ENCODE results near the gene PLEKHJ1. TPM values are rescaled to one million over a fixed set of nuclear protein-coding genes. Genes with fewer than 3 reads are reported as not detected.

The PLEKHJ1 gene
- total RNA-seq, 1 donor from 2014 or later, result 72.5 TPM

DNA sequence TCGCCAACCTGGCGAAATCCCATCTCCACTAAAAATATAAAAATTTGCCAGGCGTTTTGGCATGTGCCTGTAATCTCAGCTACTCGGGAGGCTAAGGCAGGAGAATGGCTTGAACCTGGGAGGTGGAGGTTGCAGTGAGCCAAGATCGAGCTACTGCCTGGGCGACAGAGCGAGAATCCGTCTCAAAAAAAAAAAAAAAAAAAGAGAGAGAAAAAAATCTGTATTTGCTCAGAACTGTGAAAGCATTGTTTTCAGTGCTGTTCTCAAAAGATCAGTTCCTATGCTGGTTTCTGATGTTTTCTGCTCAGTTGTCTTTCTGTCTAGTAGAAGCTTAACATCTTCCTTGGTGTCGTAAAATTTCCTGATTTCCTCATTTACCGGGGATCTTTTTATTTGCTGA lies 3.0 kb upstream of the PLEKHJ1 start:
- intact Hi-C loops (cut with micrococcal nuclease), result loop anchor here (5.0 kb wide), 3 partner anchors 87 to 373 kb away; partner anchors contain the start of genes AP3D1, IZUMO4 and MOB3A

DNA sequence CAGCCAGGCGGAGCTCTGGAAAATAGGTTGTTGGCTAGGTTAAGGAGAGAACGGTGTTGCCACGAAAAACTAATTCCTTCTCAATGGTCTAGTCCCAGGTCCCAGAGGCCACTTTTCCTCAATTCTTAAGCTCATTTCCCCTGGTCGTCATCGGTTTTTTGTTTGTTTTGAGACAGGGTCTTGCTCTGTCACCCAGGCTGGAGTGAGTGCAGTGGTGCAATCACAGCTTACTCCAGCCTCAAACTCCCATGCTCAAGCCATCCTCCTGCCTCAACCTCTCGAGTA lies 1.7 kb upstream of the PLEKHJ1 start:
- intact Hi-C loops (cut with micrococcal nuclease), result loop anchor here (2.0 to 5.0 kb wide), 5 partner anchors 75 to 374 kb away; partner anchors contain the start of genes AP3D1, DOT1L, IZUMO4 and LMNB2

DNA sequence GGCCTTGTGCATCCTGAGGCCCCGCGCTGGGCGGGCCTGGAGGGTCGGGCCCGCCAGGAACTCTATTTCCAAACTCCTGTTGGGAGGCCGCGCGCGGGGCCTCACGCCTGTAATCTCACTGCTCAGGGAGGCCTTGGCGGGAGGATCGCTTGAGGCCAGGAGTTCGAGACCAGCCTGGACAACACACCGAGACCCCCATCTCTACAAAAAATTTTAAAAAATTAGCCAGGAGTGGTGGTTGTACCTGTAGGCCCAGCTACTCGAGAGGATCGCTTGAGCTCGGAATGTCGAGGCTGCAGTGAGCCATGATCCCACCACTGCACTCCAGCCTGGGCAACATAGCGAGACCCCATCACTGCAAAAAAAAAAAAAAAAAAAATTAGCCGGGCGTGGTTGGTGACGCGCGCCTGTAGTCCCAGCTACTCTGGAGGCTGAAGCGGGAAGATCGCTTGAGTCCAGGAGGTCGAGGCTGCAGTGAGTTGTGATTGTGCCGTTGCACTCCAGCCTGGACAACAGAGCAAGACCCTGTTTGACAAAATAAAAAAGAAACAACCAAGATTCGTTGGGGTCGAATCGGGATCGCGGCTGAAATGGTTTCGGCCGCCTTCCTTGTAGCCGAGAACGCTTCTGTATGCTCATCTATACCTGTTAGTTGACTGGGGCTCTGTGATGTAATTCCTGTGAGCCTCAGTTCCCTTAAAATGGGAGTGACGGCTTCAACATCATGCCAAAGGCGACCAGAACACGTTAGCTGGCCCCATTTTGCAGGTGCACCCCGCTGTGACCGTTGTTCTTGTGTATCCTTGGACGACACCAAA lies 1.1 kb upstream of the PLEKHJ1 start:
- intact Hi-C loops (cut with micrococcal nuclease), result loop anchor here (2.0 to 5.0 kb wide), 5 partner anchors 74 to 375 kb away; partner anchors contain the start of genes AP3D1, DOT1L, IZUMO4 and LMNB2

DNA sequence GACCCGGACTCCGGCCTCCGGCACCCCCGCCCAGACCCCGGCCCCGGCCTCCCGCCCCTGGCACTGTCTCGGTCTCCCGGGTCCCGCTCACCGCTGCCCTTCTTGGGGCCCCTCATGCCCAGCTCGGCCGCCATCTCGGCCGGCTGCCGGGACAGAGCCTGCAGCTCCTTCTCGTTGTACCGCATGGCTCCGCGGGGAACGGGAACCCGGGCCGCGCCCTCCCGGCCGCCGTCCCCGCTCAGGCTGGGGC lies 140 bp downstream of the PLEKHJ1 start:
- intact Hi-C loops (cut with micrococcal nuclease), result loop anchor here (1.0 to 5.0 kb wide), 9 partner anchors 33 to 376 kb away; partner anchors contain the start of genes AP3D1, DOT1L, IZUMO4 and LMNB2

DNA sequence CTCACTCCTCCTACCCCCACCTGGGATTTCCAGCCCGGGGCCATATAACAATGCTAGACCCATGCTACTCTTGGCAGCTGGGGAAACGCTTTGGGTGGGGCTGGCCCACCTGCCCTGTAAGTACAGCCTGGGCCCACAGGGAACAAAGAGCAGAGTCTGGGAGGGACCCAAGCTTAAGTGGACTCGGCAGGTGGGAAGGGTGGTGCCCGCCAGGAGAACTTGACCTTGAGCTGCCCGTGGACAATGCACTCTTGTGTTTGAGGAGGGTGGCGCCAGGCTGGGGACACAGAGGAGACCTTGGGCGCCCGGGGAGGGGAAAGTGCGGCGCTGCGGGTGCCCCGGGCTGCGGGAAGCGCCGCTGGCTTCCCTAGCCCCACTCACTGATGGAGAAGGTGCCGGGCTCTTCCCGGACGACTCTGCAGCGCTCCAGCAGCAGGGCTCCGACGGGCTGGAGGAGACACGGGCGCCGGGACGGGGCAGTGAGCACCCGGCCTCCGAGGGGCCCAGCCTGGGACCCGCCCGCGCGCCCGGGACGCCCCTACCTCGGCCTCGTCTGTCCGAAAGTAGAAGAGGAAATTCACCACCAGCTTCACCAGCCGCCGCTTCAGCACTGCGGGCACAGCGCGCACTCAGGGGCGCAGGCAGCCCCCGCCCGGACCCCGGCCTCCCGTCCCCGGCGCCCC lies 607 bp downstream of the PLEKHJ1 start:
- intact Hi-C loops (cut with micrococcal nuclease), result loop anchor here (1.0 to 5.0 kb wide), 10 partner anchors 34 to 377 kb away; partner anchors contain the start of genes AP3D1, DOT1L, IZUMO4 and LMNB2

DNA sequence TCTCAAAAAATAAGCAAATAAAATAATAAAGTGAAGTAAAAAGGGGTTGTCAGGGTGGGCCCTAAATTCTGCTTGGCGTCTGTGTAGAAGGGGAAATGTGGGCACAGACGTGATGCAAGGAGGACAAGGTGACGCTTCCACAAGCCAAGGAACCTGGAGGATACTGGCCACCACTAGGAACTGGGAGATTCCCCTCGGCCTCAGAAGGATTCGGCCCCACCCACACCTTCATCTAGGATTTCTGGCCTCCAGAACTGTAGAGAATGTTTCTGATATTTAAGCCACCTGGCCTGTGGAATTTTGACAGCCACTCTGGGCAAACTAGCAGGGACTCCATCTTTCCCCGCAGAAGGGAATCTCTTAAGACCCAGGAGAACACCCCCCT lies 1.1 kb downstream of the PLEKHJ1 start:
- intact Hi-C loops (cut with micrococcal nuclease), result loop anchor here (1.0 to 5.0 kb wide), 4 partner anchors 83 to 377 kb away; partner anchors contain the start of genes AP3D1, IZUMO4 and MOB3A

DNA sequence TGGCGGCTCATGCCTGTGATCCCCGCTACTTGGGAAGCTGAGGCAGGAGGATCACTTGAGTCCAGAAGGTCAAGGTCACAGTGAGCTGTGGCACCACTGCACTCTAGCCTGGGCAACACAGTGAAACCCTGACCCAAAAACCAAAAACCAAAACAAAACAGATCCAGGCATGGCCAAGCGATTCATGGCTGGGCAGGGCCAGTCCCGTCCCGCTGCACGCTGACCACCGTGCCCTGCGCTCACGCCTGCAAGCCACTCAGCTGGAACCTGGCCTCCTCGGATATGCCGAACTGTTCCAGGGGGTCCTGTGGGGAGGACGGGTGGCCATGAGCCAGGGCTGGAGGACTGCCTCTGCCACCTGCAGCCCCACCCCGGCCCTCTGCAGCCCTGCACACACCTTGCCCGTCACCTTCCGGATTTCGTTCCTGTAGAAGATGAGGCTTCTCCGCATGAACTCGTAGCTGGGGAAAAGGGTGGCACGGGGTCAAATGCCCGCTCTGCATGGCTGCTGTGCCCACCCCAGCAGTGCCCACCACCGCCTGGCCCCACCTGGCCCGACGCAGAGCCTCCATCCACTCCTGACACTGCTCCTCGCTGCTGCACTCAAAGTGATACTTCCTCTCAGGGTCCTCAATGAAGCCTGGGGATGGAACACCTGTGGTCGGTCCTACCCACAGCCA lies 2.4 kb downstream of the PLEKHJ1 start:
- intact Hi-C loops (cut with micrococcal nuclease), result no loop called here

DNA sequence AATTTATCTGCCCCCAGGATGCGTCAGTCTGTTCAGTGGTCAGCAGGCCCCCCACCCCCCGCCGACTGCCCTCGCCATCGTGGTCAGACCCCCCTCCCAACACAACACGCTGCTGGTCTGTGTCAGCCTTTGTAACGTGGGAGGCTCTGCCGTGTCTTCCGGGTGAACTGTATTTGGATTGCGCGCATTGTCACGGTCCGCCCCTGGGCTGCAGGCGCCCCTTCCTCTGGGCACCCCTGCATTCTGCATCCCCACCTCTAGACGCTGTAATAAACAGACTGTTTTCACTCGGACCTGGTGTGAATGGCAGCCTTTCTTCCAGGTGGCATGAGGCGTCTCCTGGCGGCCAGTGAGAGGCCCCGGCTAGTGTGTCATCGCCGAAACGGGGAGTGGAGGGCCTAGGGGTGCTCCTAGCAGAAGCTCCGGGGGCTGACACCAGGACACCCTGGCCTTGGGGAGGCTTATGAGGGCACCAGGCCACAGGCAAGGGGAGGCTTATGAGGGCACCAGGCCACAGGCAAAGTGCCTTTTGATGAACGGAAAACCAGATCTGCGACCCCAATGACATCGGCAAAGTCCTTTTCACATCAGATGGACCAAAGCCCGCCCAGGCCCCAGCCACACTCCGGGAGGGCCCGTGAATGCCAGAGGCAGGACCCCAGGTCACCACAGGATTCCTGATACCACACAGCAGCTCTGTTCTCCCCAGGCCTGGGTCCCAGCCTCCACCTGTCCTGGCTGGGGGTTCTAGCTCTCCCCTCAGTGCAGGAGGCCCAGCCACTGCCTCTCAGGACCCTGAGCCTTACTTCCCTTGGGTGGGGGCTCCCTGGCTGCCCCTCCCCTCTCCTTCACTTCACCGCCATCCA lies 3.6 kb downstream of the PLEKHJ1 start:
- intact Hi-C loops (cut with micrococcal nuclease), result no loop called here

DNA sequence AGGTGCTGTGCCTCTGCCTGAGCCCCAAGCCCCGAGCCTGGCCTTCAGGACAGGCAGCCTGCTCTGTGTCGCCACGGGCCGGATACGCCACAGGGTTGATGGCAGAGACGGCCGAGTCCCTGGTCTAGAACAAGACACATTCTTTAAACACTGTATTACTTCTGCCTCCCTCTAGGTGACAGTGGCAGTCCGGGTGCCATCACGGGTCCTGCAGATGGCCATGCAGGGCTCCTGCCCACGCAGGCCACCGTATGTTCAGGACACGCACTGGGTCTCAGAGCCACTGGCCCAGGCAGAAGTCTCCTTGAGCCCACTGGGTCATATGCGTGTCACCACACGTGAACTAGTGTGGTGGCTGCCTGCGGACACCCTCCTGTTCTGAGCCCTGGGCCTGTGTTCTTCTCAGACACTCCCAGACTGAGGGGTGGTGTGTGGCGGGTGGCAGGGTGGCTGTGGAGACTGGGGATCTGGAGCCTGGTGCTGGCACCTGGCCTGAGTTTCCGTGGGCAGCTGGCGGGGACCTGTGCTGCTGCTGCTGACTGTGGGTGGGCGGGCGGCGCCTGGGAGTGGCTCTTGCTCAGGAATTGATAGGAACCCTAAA lies 4.4 kb downstream of the PLEKHJ1 start:
- intact Hi-C loops (cut with micrococcal nuclease), result no loop called here

DNA sequence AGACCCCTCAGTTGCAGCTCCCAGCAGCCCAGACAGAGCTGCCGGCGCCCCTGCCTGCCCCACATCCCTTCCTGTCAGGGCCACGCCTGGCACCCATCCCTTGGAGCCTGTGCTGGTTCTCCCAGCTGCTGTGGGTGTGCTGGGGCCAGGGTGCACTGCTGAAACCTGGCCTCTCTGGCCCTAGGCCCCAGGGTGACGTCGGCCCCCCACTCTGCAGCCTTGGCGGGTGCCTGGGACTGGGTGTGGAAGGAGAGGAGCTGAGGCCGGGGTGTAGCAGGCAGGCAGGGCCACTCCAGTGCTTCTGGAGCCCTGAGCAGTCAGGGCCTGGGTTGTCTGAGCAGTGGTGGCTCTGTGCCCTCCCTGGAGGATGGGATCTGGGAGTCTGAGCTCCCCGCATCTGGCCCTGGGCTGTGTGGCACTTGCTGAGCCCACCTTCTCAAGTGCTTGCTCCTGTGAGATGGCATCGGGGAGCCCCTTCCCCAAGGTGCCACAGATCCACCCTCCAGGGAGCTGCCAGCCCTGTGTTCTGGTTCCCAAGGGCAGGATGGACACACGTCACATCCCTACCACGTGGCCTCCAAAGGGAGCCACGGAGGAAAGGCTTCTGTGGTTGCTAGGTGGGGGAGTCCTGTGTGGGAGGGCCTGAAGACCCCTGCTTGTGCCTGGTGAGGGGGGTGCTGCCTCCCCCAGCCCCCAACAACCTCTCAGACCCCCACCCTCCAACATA lies 5.2 kb downstream of the PLEKHJ1 start:
- intact Hi-C loops (cut with micrococcal nuclease), result no loop called here

DNA sequence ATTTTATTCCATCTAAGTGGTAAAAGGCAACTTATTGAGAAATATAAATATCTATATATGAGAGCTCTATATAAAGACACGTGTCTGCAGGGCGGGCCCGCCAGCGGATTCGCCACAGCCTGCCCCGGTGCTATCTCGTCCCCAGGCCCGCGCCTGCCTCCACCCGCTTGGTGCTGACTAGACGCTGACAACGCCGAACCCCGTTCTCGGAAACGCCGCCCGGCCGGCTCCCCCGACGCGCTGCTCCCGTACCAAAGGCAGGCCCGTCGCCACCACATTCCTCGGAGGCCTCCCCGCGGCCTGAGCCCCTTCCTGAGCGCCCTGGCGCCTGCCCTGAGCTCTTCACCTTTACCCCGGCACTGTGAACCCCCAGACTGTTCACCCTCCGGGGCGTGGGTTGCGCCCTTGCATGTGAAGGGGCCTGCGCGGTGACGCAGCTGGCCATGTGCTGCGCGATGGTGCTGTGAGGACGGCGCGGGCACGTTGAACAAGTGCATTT lies 6.0 kb downstream of the PLEKHJ1 start:
- intact Hi-C loops (cut with micrococcal nuclease), result no loop called here

DNA sequence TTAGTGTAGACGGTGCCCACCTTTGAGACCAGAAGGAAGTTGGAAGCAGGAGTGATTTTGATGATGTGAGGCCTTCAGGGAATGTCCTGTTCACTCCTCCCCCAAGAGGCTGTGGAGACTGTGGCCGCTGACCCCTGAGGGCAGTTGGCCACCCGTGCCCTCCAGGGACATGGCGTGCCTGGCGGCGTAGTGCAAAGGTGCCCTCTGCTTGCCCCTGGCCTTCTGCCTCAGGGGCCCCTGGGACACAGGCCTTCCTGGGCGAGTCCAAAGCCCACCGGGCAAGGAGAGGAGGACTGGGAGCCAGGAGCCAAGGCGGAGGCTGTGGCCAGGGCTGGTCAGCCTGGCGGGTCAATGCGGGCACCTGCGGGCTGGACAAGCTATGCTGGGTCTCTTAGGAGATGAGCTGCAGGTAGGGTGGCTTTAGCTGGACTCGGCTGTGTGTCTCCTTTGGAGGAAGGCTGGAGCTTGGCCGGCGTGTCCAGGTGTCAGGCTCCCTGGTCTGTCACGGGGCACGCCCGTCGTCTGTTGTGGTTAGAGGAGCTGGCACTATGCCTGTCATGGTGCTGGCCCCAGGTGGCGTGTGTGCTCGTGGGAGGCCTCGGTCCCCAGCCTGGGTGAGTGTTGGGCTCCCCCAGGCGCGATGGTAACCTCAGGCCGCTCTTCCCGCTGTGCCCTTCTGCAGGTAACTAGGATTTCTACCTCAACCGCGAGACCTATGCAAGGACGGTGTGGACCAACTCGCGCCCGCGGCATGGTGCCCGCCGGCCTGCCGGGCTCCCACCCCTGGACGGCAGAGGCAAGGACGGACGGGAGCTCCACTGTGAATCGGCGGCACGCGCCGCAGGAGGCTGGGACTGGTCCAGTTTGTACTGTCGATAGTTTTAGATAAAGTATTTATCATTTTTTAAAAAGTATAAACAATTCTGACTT lies 6.8 kb downstream of the PLEKHJ1 start:
- intact Hi-C loops (cut with micrococcal nuclease), result no loop called here

DNA sequence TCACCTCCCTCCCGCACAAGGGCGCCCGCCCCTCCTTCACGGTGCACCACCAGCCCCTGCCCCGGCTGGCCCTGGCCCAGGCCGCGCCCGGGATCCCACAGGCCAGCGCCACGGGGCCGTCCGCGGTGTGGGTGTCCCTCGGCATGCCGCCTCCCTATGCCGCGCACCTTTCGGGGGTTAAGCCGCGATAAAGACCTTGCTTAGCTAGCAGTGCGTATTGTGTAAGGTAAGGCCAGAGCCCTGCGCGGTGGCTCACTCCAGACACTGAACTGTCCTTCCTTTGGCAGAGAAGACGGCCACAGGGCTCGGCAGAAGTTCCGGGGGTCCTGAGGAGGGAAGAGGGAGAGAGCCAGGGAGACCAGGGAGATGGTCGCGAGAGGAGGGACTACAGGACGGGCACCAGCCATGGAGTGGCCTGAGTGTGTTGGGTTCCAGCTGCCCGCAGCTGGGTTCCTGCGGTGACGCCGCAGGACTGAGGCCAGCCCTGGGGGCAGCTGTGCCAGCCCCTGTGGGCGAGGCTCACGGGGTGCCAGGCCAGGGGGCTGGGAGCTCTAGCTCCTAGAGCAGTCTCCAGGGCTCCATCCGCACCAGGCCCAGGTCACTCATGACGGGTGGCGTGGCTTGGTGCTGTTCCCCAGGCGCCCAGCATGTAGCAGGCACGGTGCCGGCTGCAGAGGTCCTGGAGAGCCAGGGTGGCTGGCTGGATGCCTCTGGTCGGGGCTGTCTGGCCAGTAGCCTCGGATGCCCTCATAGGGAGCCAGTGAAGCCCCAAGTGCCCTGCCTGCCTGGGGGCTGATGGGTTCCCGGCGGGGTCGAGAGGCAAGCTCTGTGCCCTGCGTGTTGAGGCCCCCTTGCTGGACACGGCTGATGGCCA lies 7.7 kb downstream of the PLEKHJ1 start:
- intact Hi-C loops (cut with micrococcal nuclease), result no loop called here

DNA sequence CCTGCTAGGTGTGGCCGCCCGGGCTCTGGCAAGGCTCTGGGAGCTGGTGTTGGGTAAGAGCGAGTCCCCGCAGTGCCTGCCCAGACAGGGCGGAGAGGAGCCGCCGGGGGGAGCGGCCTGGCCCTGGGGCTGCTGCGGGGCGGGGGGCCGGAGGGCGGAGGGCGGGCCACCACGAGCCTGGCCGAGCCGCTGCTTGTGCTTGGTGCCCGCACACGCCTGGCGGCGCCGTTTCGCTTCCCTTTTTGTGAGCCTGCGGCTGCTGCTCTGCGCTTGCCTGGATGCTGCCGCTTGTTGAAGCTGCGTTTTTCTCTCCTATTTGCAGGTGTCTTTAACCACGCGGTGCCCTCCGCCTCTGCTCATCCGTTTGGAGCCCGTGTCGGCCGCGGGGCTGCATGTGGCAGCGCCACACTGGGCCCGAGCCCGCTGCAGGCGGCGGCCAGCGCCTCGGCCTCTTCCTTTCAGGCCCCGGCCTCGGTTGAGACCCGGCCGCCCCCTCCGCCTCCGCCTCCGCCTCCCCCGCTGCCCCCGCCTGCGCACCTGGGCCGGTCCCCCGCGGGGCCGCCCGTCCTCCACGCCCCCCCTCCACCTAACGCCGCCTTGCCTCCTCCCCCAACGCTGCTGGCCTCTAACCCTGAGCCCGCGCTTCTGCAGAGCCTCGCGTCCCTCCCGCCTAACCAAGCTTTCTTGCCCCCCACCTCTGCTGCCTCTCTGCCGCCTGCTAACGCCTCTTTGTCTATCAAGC lies 8.5 kb downstream of the PLEKHJ1 start:
- intact Hi-C loops (cut with micrococcal nuclease), result no loop called here

DNA sequence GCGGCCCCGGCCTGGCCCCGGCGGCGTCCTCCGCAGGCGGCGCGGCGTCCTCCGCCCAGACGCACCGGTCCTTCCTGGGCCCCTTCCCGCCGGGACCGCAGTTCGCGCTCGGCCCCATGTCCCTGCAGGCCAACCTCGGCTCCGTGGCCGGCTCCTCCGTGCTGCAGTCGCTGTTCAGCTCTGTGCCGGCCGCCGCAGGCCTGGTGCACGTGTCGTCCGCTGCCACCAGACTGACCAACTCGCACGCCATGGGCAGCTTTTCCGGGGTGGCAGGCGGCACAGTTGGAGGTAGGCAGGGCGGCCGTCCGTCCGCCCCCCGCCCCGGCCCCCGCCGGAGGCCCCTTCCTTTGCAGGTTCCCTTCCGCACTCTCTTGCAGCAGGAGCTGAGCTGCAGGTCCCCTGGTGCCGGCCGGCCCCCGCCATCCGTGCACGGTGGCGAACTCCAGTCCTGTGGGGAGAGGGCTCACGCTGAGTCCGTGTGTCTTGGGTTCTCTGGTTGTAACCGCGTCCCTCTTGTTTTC lies 9.2 kb downstream of the PLEKHJ1 start:
- intact Hi-C loops (cut with micrococcal nuclease), result no loop called here

DNA sequence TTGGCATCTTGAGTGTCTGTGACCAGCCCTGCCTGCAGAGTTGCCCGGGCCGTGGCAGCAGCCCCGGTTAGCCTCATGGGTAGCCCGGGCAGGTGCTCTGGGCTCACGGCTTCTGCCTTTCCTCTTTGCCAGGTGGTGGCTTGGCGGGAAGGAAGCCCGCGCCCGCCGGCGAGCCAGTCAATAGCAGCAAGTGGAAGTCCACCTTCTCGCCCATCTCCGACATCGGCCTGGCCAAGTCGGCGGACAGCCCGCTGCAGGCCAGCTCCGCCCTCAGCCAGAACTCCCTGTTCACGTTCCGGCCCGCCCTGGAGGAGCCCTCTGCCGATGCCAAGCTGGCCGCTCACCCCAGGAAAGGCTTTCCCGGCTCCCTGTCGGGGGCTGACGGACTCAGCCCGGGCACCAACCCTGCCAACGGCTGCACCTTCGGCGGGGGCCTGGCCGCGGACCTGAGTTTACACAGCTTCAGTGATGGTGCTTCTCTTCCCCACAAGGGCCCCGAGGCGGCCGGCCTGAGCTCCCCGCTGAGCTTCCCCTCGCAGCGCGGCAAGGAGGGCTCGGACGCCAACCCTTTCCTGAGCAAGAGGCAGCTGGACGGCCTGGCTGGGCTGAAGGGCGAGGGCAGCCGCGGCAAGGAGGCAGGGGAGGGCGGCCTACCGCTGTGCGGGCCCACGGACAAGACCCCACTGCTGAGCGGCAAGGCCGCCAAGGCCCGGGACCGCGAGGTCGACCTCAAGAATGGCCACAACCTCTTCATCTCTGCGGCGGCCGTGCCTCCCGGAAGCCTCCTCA lies 9.9 kb downstream of the PLEKHJ1 start:
- intact Hi-C loops (cut with micrococcal nuclease), result no loop called here
